HepG2 (cell line): ENCODE measurements around the gene NFASC. TPM values are rescaled to one million over a fixed set of nuclear protein-coding genes. Genes with fewer than 3 reads are reported as not detected.

ENCODE experiments used
- CBX5 ChIP-seq: sonication (generic); formaldehyde crosslinking; IDR thresholded peaks from 2 replicates; pipeline ENCODE4 v1.4.0; 2020; ENCODE audit warnings: missing genetic modification reagents, borderline replicate concordance
- CREB3 ChIP-seq: sonication (generic); formaldehyde crosslinking; IDR thresholded peaks from 2 replicates; pipeline ENCODE4 v1.5.0; 2020; ENCODE audit warnings: missing genetic modification reagents
- FOSL2 ChIP-seq: sonication (generic); formaldehyde crosslinking; IDR thresholded peaks from 2 replicates; pipeline ENCODE4 v1.4.0; 2020; ENCODE audit warnings: missing genetic modification reagents
- IKZF4 ChIP-seq: sonication (generic); formaldehyde crosslinking; IDR thresholded peaks from 2 replicates; pipeline ENCODE4 v1.5.1; 2020; ENCODE audit warnings: borderline replicate concordance, mild to moderate bottlenecking, low read depth, missing genetic modification reagents; ENCODE audit errors: not compliant biosample characterization
- NFE2 ChIP-seq: sonication (generic); formaldehyde crosslinking; IDR thresholded peaks from 2 replicates; pipeline ENCODE4 v1.4.0; 2020; ENCODE audit warnings: missing genetic modification reagents
- PLSCR1 ChIP-seq: sonication (generic); formaldehyde crosslinking; IDR thresholded peaks from 2 replicates; pipeline ENCODE4 v1.5.0; 2020; ENCODE audit warnings: missing genetic modification reagents, mild to moderate bottlenecking, borderline replicate concordance
- PRPF4 ChIP-seq: fragments of 200-400 bp; formaldehyde crosslinking; IDR thresholded peaks from 2 replicates; pipeline ENCODE4 v1.6.1; 2016; ENCODE audit warnings: low read length, low read depth; ENCODE audit not compliant: poor library complexity, severe bottlenecking
- RORA ChIP-seq: sonication (generic); formaldehyde crosslinking; IDR thresholded peaks from 2 replicates; pipeline ENCODE4 v1.5.0; 2020; ENCODE audit warnings: mild to moderate bottlenecking, missing genetic modification reagents, moderate library complexity
- SIX4 ChIP-seq: sonication (generic); formaldehyde crosslinking; IDR thresholded peaks from 2 replicates; pipeline ENCODE4 v1.4.0; 2020; ENCODE audit warnings: missing genetic modification reagents
- TOE1 ChIP-seq: sonication (generic); formaldehyde crosslinking; IDR thresholded peaks from 2 replicates; pipeline ENCODE4 v1.4.0; 2020; ENCODE audit warnings: mild to moderate bottlenecking, missing genetic modification reagents
- ZEB1 ChIP-seq: IDR thresholded peaks from 2 replicates; pipeline ENCODE4 v1.6.1; 2012; ENCODE audit warnings: mild to moderate bottlenecking, low read depth, inconsistent platforms; ENCODE audit not compliant: insufficient replicate concordance
- ZNF230 ChIP-seq: sonication (generic); formaldehyde crosslinking; IDR thresholded peaks from 2 replicates; pipeline ENCODE4 v1.4.0; 2020; ENCODE audit warnings: mild to moderate bottlenecking, missing genetic modification reagents
- polyA plus RNA-seq, 8 experiments: library from polyadenylated mRNA; depleted of rRNA in 3 of 8; stranded (reverse) in 7 of 8; unstranded in 1 of 8; fragments of >200 nt; fragmentation: Illumina TruSeq in 4 of 8; extraction: Trizol in 4 of 8; gene quantifications; 2 replicates each; pipeline versions ENCODE4 v1.2.1 to v1.2.3, GENCODE V29; 2011 to 2016; ENCODE audit warnings: low read depth in 4 of 8, missing spikeins in 1 of 8, mixed read lengths in 1 of 8; ENCODE audit not compliant: insufficient read depth in 1 of 8
- total RNA-seq, 5 experiments: library from RNA; depleted of rRNA; stranded (reverse); fragments of >200 nt; fragmentation: Illumina TruSeq; extraction: Trizol; gene quantifications; 2 replicates each; pipeline ENCODE4 v1.2.3, GENCODE V29; 2016; ENCODE audit warnings: low read depth in 1 of 5
- TF ChIP-seq, protein P1 (sequence below): sonication (generic); formaldehyde crosslinking; IDR thresholded peaks from 2 replicates; pipeline ENCODE4 v1.8.1; 2023; ENCODE audit warnings: mild to moderate bottlenecking, missing genetic modification reagents, borderline replicate concordance

The NFASC gene
- total and polyA plus RNA-seq, 2 of the 13 experiments (the other 11 are each of a cell fraction or from before 2014, with no cell fraction given), result not detected

DNA sequence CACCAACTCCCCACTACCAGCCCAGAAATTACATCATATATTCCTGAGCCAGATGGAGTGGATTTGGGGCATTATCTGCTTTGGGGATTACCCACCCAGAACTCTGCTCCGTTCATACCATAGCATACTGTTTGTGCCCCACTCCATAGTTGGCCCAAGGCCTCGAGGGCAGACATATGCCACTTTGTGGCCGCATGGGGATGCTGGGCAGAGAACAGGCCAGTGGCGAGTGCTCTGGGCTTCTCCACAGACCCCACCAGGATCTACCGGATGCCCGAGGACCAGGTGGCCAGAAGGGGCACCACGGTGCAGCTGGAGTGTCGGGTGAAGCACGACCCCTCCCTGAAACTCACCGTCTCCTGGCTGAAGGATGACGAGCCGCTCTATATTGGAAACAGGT is 104.4 kb downstream of the NFASC start (continued):
- no peak for TF ChIP-seq CBX5 (CRISPR knock-in tag)
- TF ChIP-seq SIX4 (CRISPR knock-in tag), result no peak
- no peak for TF ChIP-seq PLSCR1 (CRISPR knock-in tag)
- no peak for TF ChIP-seq IKZF4 (CRISPR knock-in tag)
- no peak for TF ChIP-seq FOSL2
- no peak for TF ChIP-seq CREB3
- no peak for TF ChIP-seq NFE2 (CRISPR knock-in tag)
- no peak for TF ChIP-seq ZEB1
- TF ChIP-seq, protein P1, sequence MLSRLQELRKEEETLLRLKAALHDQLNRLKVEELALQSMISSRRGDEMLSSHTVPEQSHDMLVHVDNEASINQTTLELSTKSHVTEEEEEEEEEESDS (CRISPR knock-in tag), result no peak
- TF ChIP-seq RORA, result no peak
- no peak for TF ChIP-seq PRPF4
- no peak for TF ChIP-seq ZNF230 (CRISPR knock-in tag)
- no peak for TF ChIP-seq TOE1 (CRISPR knock-in tag)
